ENCODE measurements around the gene FRMD8. TPM values are rescaled to one million over a fixed set of nuclear protein-coding genes. Genes with fewer than 3 reads are reported as not detected.
A peak's percentile ranks its signal among the peaks of the same experiment; 100 is the strongest.

The FRMD8 gene
- polyA plus RNA-seq, 1 donor (not counting 4 experiments of a cell fraction or from before 2014, with no cell fraction given) = 24.1 TPM

DNA sequence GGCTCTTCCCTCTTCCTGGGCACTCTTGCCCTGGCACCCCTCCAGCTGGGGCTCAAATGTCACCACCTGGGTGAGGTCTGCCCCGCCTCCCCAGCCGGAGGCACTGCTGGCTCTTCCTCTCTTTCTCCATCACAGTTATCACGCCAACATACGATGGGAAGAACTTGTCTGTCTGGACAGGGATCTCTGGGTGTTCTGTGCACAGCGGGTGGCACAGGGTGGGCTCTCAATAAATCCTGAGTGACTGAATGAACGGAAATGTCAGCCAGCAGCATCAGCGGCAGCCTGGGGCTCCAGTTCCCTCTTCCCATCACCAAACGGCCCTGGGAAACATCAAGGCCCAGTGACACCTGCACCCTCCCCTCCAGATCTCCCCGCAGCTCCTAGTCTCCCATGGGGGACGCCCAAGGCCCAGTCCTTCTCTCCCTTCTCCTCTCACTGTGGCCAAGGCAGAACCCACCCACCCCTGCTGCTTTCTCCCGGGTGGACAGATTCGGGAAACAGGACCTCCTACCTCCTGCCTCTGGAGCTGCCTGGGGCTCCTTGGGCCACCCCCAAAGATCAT is 3.6 kb upstream of the FRMD8 start:
- no peaks in the 10 kb centered on the region for H3K9me1 ChIP-seq (ENCODE audit: control insufficient read depth, extremely low read depth, insufficient read depth, low read length)
- FAIRE-seq (no peak), DNase-seq (ENCODE audit: low read depth, low spot score) (no peak)
- H3K9ac ChIP-seq (ENCODE audit: control insufficient read depth, extremely low read depth, insufficient read depth, low read length) = peak overlapping the region; percentile 84
- peak overlapping the region; percentile 95 for H3K27ac ChIP-seq (ENCODE audit: control insufficient read depth, insufficient read depth, low read length)
- H3K27me3 ChIP-seq (ENCODE audit: control insufficient read depth, extremely low read depth, insufficient read depth, low read length) = no peaks in the 10 kb centered on the region
- peak overlapping the region; percentile 88 for H3K4me2 ChIP-seq (ENCODE audit: control insufficient read depth, extremely low read depth, insufficient read depth, low read depth, low read length)
- H3K4me3 ChIP-seq (ENCODE audit: control insufficient read depth in 2 of 3, extremely low read depth in 1 of 3, insufficient read depth in 2 of 3, low read depth in 1 of 3, low read length in 3 of 3) = peak overlapping the region; percentile 22 to 47 (median 41)
- dilution Hi-C loops (cut with MboI; ENCODE audit: extremely low pct_ligation_motif_present, low sequenced_read_pairs) = no loop called here
- peaks cover 11% of the 10 kb centered on the region for H3K79me2 ChIP-seq (ENCODE audit: control insufficient read depth, insufficient read depth, low read length)
- peaks cover 45% of the 10 kb centered on the region for H3K4me1 ChIP-seq (ENCODE audit: control insufficient read depth, extremely low read depth, insufficient read depth, low read length)
- TF ChIP-seq, protein P1, sequence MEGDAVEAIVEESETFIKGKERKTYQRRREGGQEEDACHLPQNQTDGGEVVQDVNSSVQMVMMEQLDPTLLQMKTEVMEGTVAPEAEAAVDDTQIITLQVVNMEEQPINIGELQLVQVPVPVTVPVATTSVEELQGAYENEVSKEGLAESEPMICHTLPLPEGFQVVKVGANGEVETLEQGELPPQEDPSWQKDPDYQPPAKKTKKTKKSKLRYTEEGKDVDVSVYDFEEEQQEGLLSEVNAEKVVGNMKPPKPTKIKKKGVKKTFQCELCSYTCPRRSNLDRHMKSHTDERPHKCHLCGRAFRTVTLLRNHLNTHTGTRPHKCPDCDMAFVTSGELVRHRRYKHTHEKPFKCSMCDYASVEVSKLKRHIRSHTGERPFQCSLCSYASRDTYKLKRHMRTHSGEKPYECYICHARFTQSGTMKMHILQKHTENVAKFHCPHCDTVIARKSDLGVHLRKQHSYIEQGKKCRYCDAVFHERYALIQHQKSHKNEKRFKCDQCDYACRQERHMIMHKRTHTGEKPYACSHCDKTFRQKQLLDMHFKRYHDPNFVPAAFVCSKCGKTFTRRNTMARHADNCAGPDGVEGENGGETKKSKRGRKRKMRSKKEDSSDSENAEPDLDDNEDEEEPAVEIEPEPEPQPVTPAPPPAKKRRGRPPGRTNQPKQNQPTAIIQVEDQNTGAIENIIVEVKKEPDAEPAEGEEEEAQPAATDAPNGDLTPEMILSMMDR (optimal IDR thresholded peaks at IDR 0.05 in 1 of 3, IDR thresholded peaks at IDR 0.05 in 1 of 3, conservative IDR thresholded peaks at IDR 0.05 in 1 of 3; ENCODE audit: extremely low read depth in 1 of 3, insufficient read depth in 2 of 3, low read length in 3 of 3) = no peak
- TF ChIP-seq EZH2 (IDR thresholded peaks at IDR 0.05; ENCODE audit: low read length) = no peak
- H4K20me1 ChIP-seq (ENCODE audit: control insufficient read depth, extremely low read depth, insufficient read depth, low read length) = no peaks in the 10 kb centered on the region
- H3K36me3 ChIP-seq (ENCODE audit: control insufficient read depth in 2 of 2, extremely low read depth in 1 of 2, insufficient read depth in 2 of 2, low read length in 2 of 2) = peaks cover 0 to under 1% of the 10 kb centered on the region in 2 experiments
- no peaks in the 10 kb centered on the region for H3K9me3 ChIP-seq (ENCODE audit: control insufficient read depth, low read depth, low read length)
- H2AFZ ChIP-seq (ENCODE audit: control insufficient read depth, low read length) = peak overlapping the region; percentile 4

DNA sequence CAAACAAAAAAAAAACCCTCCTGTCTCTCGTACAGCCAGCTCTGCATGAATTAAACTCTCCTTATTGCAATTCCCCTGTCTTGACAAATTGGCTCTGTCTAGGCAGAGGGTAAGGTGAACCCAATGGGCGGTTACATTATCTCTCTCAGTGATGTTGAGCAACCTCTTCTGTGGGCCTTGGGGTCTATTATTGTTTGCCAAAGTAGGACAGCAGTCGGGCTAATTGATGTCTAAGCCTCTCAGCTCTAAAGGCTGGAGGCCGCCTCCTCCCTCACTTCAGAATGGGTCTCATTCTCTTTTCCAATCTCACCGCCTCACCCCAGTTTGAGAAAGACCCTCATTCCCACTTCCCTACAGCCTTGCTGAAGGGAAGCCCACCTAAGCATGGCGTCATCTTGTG is 2.7 kb upstream of the FRMD8 start:
- no peaks in the 10 kb centered on the region for H3K27me3 ChIP-seq (ENCODE audit: control insufficient read depth, extremely low read depth, insufficient read depth, low read length)
- no peak for DNase-seq (ENCODE audit: low read depth, low spot score)
- peaks cover 0 to 8% of the 10 kb centered on the region in 2 experiments for H3K36me3 ChIP-seq (ENCODE audit: control insufficient read depth in 2 of 2, extremely low read depth in 1 of 2, insufficient read depth in 2 of 2, low read length in 2 of 2)
- dilution Hi-C loops (cut with MboI; ENCODE audit: extremely low pct_ligation_motif_present, low sequenced_read_pairs) = no loop called here
- no peaks in the 10 kb centered on the region for H3K9me3 ChIP-seq (ENCODE audit: control insufficient read depth, low read depth, low read length)
- peaks cover 54% of the 10 kb centered on the region for H3K4me1 ChIP-seq (ENCODE audit: control insufficient read depth, extremely low read depth, insufficient read depth, low read length)
- no peaks in the 10 kb centered on the region for H3K9me1 ChIP-seq (ENCODE audit: control insufficient read depth, extremely low read depth, insufficient read depth, low read length)
- H3K4me2 ChIP-seq (ENCODE audit: control insufficient read depth, extremely low read depth, insufficient read depth, low read depth, low read length) = no peak overlapping the region
- TF ChIP-seq, protein P1 (optimal IDR thresholded peaks at IDR 0.05 in 1 of 3, IDR thresholded peaks at IDR 0.05 in 1 of 3, conservative IDR thresholded peaks at IDR 0.05 in 1 of 3; ENCODE audit: extremely low read depth in 1 of 3, insufficient read depth in 2 of 3, low read length in 3 of 3) = no peak
- no peak for TF ChIP-seq EZH2 (IDR thresholded peaks at IDR 0.05; ENCODE audit: low read length)
- H3K4me3 ChIP-seq (ENCODE audit: control insufficient read depth in 2 of 3, extremely low read depth in 1 of 3, insufficient read depth in 2 of 3, low read depth in 1 of 3, low read length in 3 of 3) = no peak overlapping the region
- H3K27ac ChIP-seq (ENCODE audit: control insufficient read depth, insufficient read depth, low read length) = peak overlapping the region; percentile 36
- H3K79me2 ChIP-seq (ENCODE audit: control insufficient read depth, insufficient read depth, low read length) = peaks cover 20% of the 10 kb centered on the region
- FAIRE-seq = no peak
- H3K9ac ChIP-seq (ENCODE audit: control insufficient read depth, extremely low read depth, insufficient read depth, low read length) = no peak overlapping the region
- H4K20me1 ChIP-seq (ENCODE audit: control insufficient read depth, extremely low read depth, insufficient read depth, low read length) = no peaks in the 10 kb centered on the region
- no peak overlapping the region for H2AFZ ChIP-seq (ENCODE audit: control insufficient read depth, low read length)
